HL-60 (cell line): ENCODE data around the gene PSMA7.
A peak's percentile ranks its signal among the peaks of the same experiment; 100 is the strongest.

Source experiments
- DNase-seq, 2 experiments: peaks; one replicate each; pipeline ENCODE4 v3.0.0-alpha.2; 2010 to 2020; ENCODE audit warnings: low read depth in 1 of 2, low spot score in 1 of 2
- H3K27ac ChIP-seq: fragments of 250-450 bp; sonication (Bioruptor Pico); replicated peaks from 2 replicates; pipeline ENCODE4 v1.5.1; 2020; ENCODE audit warnings: mild to moderate bottlenecking, moderate library complexity
- H3K27me3 ChIP-seq: fragments of 250-450 bp; sonication (Bioruptor Pico); 2 replicates; pipeline ENCODE4 v1.5.1; 2021; ENCODE audit warnings: mild to moderate bottlenecking, moderate library complexity; ENCODE audit not compliant: insufficient read depth, poor library complexity, severe bottlenecking
- H3K4me3 ChIP-seq: replicated peaks from 2 replicates; pipeline ENCODE4 v1.5.1; 2011; ENCODE audit warnings: mild to moderate bottlenecking, control low read depth, low read length; ENCODE audit not compliant: insufficient read depth
- CTCF ChIP-seq: IDR thresholded peaks from one replicate; pipeline ENCODE4 v1.5.1; 2011; ENCODE audit warnings: low read length, control low read depth, inconsistent platforms; ENCODE audit not compliant: insufficient read depth
- GABPA ChIP-seq: IDR thresholded peaks from 2 replicates; pipeline ENCODE4 v1.6.1; 2012; ENCODE audit warnings: low read depth
- POLR2AphosphoS5 ChIP-seq: IDR thresholded peaks from 2 replicates; pipeline ENCODE4 v1.6.1; 2012; ENCODE audit warnings: low read depth
- SPI1 ChIP-seq: IDR thresholded peaks from 2 replicates; pipeline ENCODE4 v1.6.1; 2012; ENCODE audit warnings: low read depth, mild to moderate bottlenecking, borderline replicate concordance
- TF ChIP-seq, protein P1 (sequence below): IDR thresholded peaks from 2 replicates; pipeline ENCODE4 v1.6.1; 2012; ENCODE audit warnings: low read depth; ENCODE audit not compliant: insufficient replicate concordance

Gene PSMA7

GRCh38 chr20:62137092-62137384, 6.2 kb downstream of the PSMA7 start:
- Histone ChIP-seq H3K27me3 (no peaks in the 10 kb centered on the region), H3K27ac (no peak overlapping the region), H3K4me3 (no peak overlapping the region)
- no peak for DNase-seq
- TF ChIP-seq SPI1 (no peak), GABPA (no peak), CTCF (no peak), POLR2AphosphoS5 (no peak)
- TF ChIP-seq, protein P1, sequence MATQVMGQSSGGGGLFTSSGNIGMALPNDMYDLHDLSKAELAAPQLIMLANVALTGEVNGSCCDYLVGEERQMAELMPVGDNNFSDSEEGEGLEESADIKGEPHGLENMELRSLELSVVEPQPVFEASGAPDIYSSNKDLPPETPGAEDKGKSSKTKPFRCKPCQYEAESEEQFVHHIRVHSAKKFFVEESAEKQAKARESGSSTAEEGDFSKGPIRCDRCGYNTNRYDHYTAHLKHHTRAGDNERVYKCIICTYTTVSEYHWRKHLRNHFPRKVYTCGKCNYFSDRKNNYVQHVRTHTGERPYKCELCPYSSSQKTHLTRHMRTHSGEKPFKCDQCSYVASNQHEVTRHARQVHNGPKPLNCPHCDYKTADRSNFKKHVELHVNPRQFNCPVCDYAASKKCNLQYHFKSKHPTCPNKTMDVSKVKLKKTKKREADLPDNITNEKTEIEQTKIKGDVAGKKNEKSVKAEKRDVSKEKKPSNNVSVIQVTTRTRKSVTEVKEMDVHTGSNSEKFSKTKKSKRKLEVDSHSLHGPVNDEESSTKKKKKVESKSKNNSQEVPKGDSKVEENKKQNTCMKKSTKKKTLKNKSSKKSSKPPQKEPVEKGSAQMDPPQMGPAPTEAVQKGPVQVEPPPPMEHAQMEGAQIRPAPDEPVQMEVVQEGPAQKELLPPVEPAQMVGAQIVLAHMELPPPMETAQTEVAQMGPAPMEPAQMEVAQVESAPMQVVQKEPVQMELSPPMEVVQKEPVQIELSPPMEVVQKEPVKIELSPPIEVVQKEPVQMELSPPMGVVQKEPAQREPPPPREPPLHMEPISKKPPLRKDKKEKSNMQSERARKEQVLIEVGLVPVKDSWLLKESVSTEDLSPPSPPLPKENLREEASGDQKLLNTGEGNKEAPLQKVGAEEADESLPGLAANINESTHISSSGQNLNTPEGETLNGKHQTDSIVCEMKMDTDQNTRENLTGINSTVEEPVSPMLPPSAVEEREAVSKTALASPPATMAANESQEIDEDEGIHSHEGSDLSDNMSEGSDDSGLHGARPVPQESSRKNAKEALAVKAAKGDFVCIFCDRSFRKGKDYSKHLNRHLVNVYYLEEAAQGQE = no peak

DNA sequence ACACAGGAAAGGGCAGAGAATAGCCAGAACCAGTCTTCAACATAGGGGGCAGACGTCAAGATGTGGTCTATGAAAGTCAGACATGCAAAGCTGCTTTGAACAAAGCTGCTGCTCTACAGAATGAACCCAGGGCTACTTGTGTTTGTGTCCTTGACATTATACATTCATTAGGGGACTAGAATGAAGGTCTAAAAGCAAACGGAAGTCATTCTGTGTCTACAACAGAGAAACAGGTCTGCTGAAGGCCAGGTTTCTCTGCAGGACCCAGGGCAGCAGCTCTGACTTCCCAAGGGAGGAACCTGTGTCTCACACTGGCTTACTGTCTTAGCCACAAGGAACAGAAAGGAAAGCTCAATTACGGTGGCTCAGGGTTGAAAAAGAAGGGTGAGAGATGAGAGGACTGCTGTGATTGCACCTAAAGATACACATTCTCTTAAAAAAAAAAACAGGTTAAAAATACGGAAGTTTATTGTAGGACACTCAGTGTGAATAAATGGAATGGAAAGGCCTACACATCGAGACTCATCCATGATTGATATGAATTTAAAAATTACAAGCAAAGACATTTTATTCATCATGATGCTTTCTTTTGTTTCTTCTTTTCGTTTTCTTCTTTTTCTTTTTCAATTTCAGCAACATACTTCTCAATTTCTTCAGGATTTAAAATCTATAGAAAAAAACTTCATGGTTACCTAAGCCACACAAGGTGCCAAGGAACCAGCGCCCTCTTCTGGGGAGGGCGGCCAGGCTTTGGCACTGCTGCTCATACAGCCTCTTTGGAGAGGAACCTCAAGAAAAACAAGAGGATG, 6.7 kb downstream of the PSMA7 start:
- Histone ChIP-seq H3K27me3 (no peaks in the 10 kb centered on the region), H3K4me3 (no peak overlapping the region), H3K27ac (no peak overlapping the region)
- TF ChIP-seq CTCF (peak; percentile 66), GABPA (no peak)
- peak in 1 of 2 experiments; percentile 64 for DNase-seq

DNA sequence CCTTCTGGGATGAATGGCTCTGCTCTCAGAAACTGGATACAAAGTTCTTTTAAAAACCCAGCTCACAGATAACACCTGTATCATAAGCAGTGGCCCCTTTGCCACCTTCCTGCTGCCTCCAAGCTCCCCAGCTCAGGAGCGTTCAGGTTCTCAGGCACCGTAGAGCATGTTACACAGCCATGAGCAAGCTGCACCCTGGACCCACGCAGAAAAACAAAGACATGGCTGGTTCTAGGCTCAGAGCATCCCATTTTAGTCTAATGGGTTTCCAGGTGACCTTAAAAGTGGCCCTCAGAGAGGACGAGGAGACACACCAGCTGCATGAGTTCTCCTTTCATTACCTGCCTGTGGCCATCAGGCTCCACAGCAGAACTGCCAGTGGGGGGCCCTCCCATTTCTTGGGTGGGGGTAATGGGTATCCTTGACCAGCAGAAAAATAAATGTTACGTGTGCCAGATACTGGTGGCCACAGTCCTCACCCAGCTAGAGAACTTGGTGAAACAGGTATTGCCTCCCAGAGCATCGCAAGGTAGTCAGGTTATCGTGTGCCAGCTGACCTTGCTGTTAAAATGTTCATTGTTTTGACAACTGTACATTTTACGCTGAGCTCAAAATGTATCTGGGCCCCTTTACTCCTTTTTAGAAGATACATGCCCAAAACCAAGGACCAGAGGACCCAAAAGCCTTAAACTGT, 7.5 kb downstream of the PSMA7 start:
- peak; percentile 37; the same call in 1 of the 2 replicates for TF ChIP-seq POLR2AphosphoS5
- TF ChIP-seq SPI1 = no peak
- Histone ChIP-seq H3K27me3 (no peaks in the 10 kb centered on the region), H3K27ac (no peak overlapping the region), H3K4me3 (no peak overlapping the region)
- DNase-seq = no peak

DNA sequence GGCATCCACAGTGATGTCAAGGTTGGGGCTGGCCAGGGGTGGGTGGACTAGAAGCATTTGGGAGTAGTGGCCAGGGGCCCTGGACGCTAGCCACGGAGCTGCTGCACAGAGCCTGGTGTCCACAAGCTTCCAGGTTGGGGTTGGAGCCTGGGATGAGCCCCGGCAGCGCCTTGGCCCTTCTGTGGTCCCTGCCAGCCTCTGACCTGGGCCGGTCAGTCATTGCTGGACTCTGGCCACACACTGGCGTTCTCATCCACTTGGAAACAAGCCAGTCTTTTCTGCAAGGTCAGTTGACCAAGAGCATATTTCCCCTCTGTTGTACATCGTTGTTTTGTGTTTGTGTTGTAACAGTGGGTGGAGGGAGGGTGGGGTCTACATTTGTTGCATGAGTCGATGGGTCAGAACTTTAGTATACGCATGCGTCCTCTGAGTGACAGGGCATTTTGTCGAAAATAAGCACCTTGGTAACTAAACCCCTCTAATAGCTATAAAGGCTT, 8.4 kb downstream of the PSMA7 start:
- no peak for DNase-seq
- no peak overlapping the region for H3K4me3 ChIP-seq

More for the DNA sequence above, 8.4 kb downstream of the PSMA7 start:
- TF ChIP-seq, protein P1 = no peak
- no peak; the same call in 1 of the 2 replicates for TF ChIP-seq POLR2AphosphoS5
- TF ChIP-seq SPI1 = no peak
- no peak for TF ChIP-seq GABPA
- no peak for TF ChIP-seq CTCF
- Histone ChIP-seq H3K27me3 (no peaks in the 10 kb centered on the region), H3K27ac (peak overlapping the region; percentile 37; the same call in 1 of the 2 replicates)
